GM12878 (cell line): ENCODE data around the gene CHRNG. TPM values are rescaled to one million over a fixed set of nuclear protein-coding genes. Genes with fewer than 3 reads are reported as not detected.

Experiments
- ATAC-seq: fragments of 200-7000 bp; cut with Tn5 transposase; 3 replicates; pipeline ENCODE4 v1.9.1; 2020; ENCODE audit warnings: mild to moderate bottlenecking, moderate library complexity
- BruUV-seq: library from RNA; stranded (reverse); fragments of 400-500 nt; replicated peaks from 2 replicates; lab custom pipeline; 2021; lab: Mats Ljungman, UMichigan
- CTCF ChIA-PET: fragments of 300-600 bp; sonication (Branson Sonifier 250); formaldehyde crosslinking; extraction: SDS; loops from one replicate; lab custom pipeline; 2021; ENCODE audit warnings: inconsistent platforms; lab: Yijun Ruan, JAX
- POLR2A ChIA-PET: fragments of 350-600 bp; formaldehyde crosslinking; extraction: SDS; loops from one replicate; lab custom pipeline; 2021; ENCODE audit warnings: inconsistent platforms; lab: Charles Lee
- RAD21 ChIA-PET: fragments of 300-600 bp; sonication (Branson Sonifier 250); formaldehyde crosslinking; loops from one replicate; lab custom pipeline; 2023; ENCODE audit warnings: antibody characterized with exemption; ENCODE audit not compliant: unreplicated experiment; lab: Charles Lee
- SMC1A ChIA-PET: fragments of 300-600 bp; sonication (Branson Sonifier 250); formaldehyde crosslinking; loops from one replicate; lab custom pipeline; 2023; ENCODE audit not compliant: unreplicated experiment, uncharacterized antibody; lab: Charles Lee
- DNase-seq: peaks from one replicate; pipeline ENCODE4 v3.0.0-alpha.2; 2011; ENCODE audit warnings: low read depth, low spot score
- FAIRE-seq: peaks from 3 replicates; lab custom pipeline; 2011; peaks lifted over from hg19 to GRCh38; lab: Jason Lieb, UNC
- H2AFZ ChIP-seq: 2 replicates; pipeline ENCODE4 v1.6.0; 2011; ENCODE audit warnings: low read depth, low read length, control low read depth; ENCODE audit not compliant: control insufficient read depth
- H3K27ac ChIP-seq: 2 replicates; pipeline ENCODE4 v1.5.1; 2011; ENCODE audit warnings: control low read depth; ENCODE audit not compliant: control insufficient read depth, insufficient read depth
- H3K27me3 ChIP-seq, 2 experiments: replicated peaks in 1 of 2; 2 replicates each; pipeline versions ENCODE4 v1.6.0 to v1.6.1; 2011; ENCODE audit warnings: low read length in 1 of 2; ENCODE audit not compliant: control insufficient read depth in 2 of 2, insufficient read depth in 2 of 2
- H3K36me3 ChIP-seq, 2 experiments: 2 replicates each; pipeline ENCODE4 v1.5.1; 2011; ENCODE audit warnings: low read length in 1 of 2; ENCODE audit not compliant: control insufficient read depth in 2 of 2, insufficient read depth in 2 of 2
- H3K4me1 ChIP-seq: 2 replicates; pipeline ENCODE4 v1.6.1; 2011; ENCODE audit warnings: mild to moderate bottlenecking, low read length, moderate library complexity, mixed read lengths; ENCODE audit not compliant: control insufficient read depth, insufficient read depth
- H3K4me2 ChIP-seq: 2 replicates; pipeline ENCODE4 v1.6.0; 2011; ENCODE audit warnings: control low read depth; ENCODE audit not compliant: control insufficient read depth, insufficient read depth
- H3K4me3 ChIP-seq: fragments of 200-600 bp; sonication (generic); 2 replicates; pipeline ENCODE4 v1.5.1; 2016
- H3K79me2 ChIP-seq: 2 replicates; pipeline ENCODE4 v1.6.0; 2011; ENCODE audit warnings: low read length; ENCODE audit not compliant: control insufficient read depth, insufficient read depth
- H3K9ac ChIP-seq: 2 replicates; pipeline ENCODE4 v1.8.0; 2011; ENCODE audit warnings: low read length, control low read depth, mixed read lengths; ENCODE audit not compliant: control insufficient read depth, insufficient read depth
- H3K9me3 ChIP-seq: replicated peaks from 3 replicates; pipeline ENCODE4 v1.5.1; 2011; ENCODE audit warnings: mild to moderate bottlenecking, low read length; ENCODE audit not compliant: control insufficient read depth, insufficient read depth
- H4K20me1 ChIP-seq: 2 replicates; pipeline ENCODE4 v1.6.0; 2011; ENCODE audit not compliant: control insufficient read depth, insufficient read depth
- BACH1 ChIP-seq: fragments of 450-650 bp; IDR thresholded peaks from 2 replicates; pipeline ENCODE4 v1.6.1; 2017; ENCODE audit warnings: mild to moderate bottlenecking, borderline replicate concordance
- BHLHE40 ChIP-seq, 2 experiments: fragments of 450-650 bp in 1 of 2; IDR thresholded peaks; 2 replicates each; pipeline ENCODE4 v1.6.1; 2011 to 2017; ENCODE audit warnings: low read depth in 2 of 2, borderline replicate concordance in 1 of 2, improper control_type of control experiment in 1 of 2, low read length in 1 of 2, mild to moderate bottlenecking in 1 of 2
- EP300 ChIP-seq, 2 experiments: fragments of 150-350 bp in 1 of 2; IDR thresholded peaks; 2 replicates each; pipeline ENCODE4 v1.6.1; 2011 to 2012; ENCODE audit warnings: low read depth in 2 of 2, low read length in 2 of 2, borderline replicate concordance in 1 of 2, improper control_type of control experiment in 1 of 2, inconsistent platforms in 1 of 2; ENCODE audit not compliant: control insufficient read depth in 1 of 2
- FOXK2 ChIP-seq: fragments of 450-650 bp; IDR thresholded peaks from 2 replicates; pipeline ENCODE4 v1.6.1; 2017; ENCODE audit warnings: mild to moderate bottlenecking, moderate library complexity
- JUNB ChIP-seq: IDR thresholded peaks from 2 replicates; pipeline ENCODE4 v1.6.1; 2016; ENCODE audit warnings: antibody characterized with exemption, mild to moderate bottlenecking
- NBN ChIP-seq: fragments of 450-650 bp; IDR thresholded peaks from 2 replicates; pipeline ENCODE4 v1.6.1; 2016
- NR2F1 ChIP-seq: fragments of 450-650 bp; conservative IDR thresholded peaks from 2 replicates; pipeline ENCODE4 v1.6.1; 2017; ENCODE audit warnings: mild to moderate bottlenecking
- RELA ChIP-seq: fragments of 450-650 bp; IDR thresholded peaks from 2 replicates; pipeline ENCODE4 v1.8.0; 2014; ENCODE audit warnings: borderline replicate concordance; ENCODE audit not compliant: partially characterized antibody
- TCF12 ChIP-seq: IDR thresholded peaks from 2 replicates; pipeline ENCODE4 v1.6.1; 2011; ENCODE audit warnings: low read depth, mild to moderate bottlenecking, low read length
- WGBS: methylation state at CpG from one replicate; pipeline ENCODE4 v1.1.6; 2016; ENCODE audit warnings: low lambda C conversion rate; ENCODE audit not compliant: insufficient replicate concordance, insufficient coverage; ENCODE audit errors: missing lambda C conversion rate; 5-methylcytosine and 5-hydroxymethylcytosine counted together
- in situ Hi-C: fragments of 300-500 bp; cut with MboI; formaldehyde crosslinking; loops from 9 replicates; pipeline ENCODE4 v1.14.3; 2018; ENCODE audit warnings: mixed read lengths
- intact Hi-C: fragments of 100-400 bp; cut with micrococcal nuclease; formaldehyde crosslinking; loops from one replicate; pipeline ENCODE4 v1.14.2; 2022; ENCODE audit not compliant: unreplicated experiment
- polyA plus RNA-seq, 11 experiments: library from polyadenylated mRNA; depleted of rRNA in 4 of 11; unstranded in 6 of 11; stranded (reverse) in 5 of 11; fragments of >200 nt; fragmentation: Nextera tagmentation in 4 of 11; fragmentation: Illumina TruSeq in 1 of 11; extraction: Ambion mirVana in 4 of 11; extraction: Trizol in 1 of 11; gene quantifications; 1 replicate in 1 of 11; 2 replicates in 10 of 11; pipeline versions ENCODE4 v1.2.1 to v1.2.3, GENCODE V29; 2011 to 2016; ENCODE audit warnings: inconsistent platforms in 2 of 11, missing spikeins in 2 of 11, low read depth in 1 of 11
- total RNA-seq, 4 experiments: library from RNA; depleted of rRNA in 3 of 4; stranded (reverse); fragments of >200 nt in 3 of 4; fragmentation: Illumina TruSeq in 1 of 4; extraction: Trizol in 1 of 4; gene quantifications; 2 replicates each; pipeline versions ENCODE4 v1.2.1 to v1.2.3, GENCODE V29; 2013 to 2021
- TF ChIP-seq, protein P1 (sequence below): IDR thresholded peaks from 2 replicates; pipeline ENCODE4 v1.6.1; 2011; ENCODE audit warnings: mild to moderate bottlenecking, low read depth, low read length, moderate library complexity; ENCODE audit not compliant: insufficient replicate concordance
- TF ChIP-seq, protein P2 (sequence below): fragments of 450-650 bp; formaldehyde crosslinking; IDR thresholded peaks from 2 replicates; pipeline ENCODE4 v1.4.0; 2020; ENCODE audit warnings: mild to moderate bottlenecking, moderate library complexity
- TF ChIP-seq, protein P3 (sequence below): fragments of 450-650 bp; IDR thresholded peaks from 2 replicates; pipeline ENCODE4 v1.6.1; 2017; ENCODE audit warnings: mild to moderate bottlenecking, moderate library complexity

Gene CHRNG
- total and polyA plus RNA-seq, 10 of the 15 experiments (the other 5 are each of a cell fraction or from before 2014, with no cell fraction given), result 0.17 TPM; not detected in 9

DNA sequence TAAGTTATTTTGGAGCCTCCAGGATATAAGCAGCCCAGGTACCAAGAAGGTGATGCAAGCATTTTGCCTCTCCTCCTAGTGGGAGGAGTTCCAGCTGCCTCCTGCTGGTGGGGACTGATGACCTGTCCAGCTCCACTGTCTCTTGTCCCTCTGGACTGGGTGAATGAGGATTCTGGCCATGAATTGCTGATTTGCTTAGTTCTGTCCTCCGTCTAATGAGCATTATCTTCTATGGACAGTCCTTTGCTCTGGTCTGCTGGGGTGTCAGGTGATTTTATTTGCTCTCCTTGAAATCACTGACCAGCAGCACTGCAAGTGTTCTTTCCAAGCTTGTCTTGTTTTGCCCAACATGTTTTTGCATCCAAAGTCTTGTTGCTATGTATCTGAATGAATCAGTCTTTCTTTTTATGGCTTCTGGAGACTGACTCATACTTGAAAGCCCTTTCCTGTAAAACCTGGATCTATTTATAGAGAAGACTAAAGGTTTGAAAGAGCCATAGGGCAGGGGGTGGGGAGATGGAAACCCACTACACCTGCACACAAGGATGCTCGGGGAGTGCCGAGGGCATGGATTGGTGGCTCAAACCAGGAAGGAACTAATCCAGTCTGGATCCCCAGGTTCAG is 53.4 kb downstream of the CHRNG start:
- H3K9ac ChIP-seq, result no peak overlapping the region
- H4K20me1 ChIP-seq, result no peaks in the 10 kb centered on the region
- no peak overlapping the region for H3K4me2 ChIP-seq
- no peaks in the 10 kb centered on the region for H3K79me2 ChIP-seq
- no peak overlapping the region for H3K27ac ChIP-seq
- POLR2A ChIA-PET, result no interaction called here
- in situ Hi-C loops (no loop called here), intact Hi-C loops (no loop called here)
- CTCF ChIA-PET, result interaction anchor here (1.8 kb wide), 1 partner anchor 12 kb away, joined by 8 read pairs; no protein-coding TSS in a partner anchor
- no peak overlapping the region for H3K4me3 ChIP-seq
- ATAC-seq (no peak), DNase-seq (no peak), FAIRE-seq (no peak)
- RAD21 ChIA-PET, result no interaction called here
- H3K4me1 ChIP-seq, result no peaks in the 10 kb centered on the region
- no peaks in the 10 kb centered on the region for H3K9me3 ChIP-seq
- BruUV-seq, result no TSS peak
- H3K27me3 ChIP-seq, result no peaks in the 10 kb centered on the region
- H3K36me3 ChIP-seq, result no peaks in the 10 kb centered on the region
- no peak overlapping the region for H2AFZ ChIP-seq
- WGBS, result 79% methylated on average over 3 of the region's 3 CpGs
- TF ChIP-seq NBN (no peak), FOXK2 (no peak), TCF12 (no peak), EP300 (IDR thresholded peaks at IDR 0.05; ENCODE audit: borderline replicate concordance in 1 of 2, control insufficient read depth in 1 of 2, low read depth in 2 of 2, low read length in 2 of 2) (no peak), RELA (no peak), JUNB (no peak), BHLHE40 (IDR thresholded peaks at IDR 0.05; ENCODE audit: borderline replicate concordance in 1 of 2, low read depth in 2 of 2, low read length in 1 of 2) (no peak), BACH1 (no peak), NR2F1 (no peak)
- TF ChIP-seq, protein P1, sequence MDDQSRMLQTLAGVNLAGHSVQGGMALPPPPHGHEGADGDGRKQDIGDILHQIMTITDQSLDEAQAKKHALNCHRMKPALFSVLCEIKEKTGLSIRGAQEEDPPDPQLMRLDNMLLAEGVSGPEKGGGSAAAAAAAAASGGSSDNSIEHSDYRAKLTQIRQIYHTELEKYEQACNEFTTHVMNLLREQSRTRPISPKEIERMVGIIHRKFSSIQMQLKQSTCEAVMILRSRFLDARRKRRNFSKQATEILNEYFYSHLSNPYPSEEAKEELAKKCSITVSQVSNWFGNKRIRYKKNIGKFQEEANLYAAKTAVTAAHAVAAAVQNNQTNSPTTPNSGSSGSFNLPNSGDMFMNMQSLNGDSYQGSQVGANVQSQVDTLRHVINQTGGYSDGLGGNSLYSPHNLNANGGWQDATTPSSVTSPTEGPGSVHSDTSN, result no peak
- TF ChIP-seq, protein P2, sequence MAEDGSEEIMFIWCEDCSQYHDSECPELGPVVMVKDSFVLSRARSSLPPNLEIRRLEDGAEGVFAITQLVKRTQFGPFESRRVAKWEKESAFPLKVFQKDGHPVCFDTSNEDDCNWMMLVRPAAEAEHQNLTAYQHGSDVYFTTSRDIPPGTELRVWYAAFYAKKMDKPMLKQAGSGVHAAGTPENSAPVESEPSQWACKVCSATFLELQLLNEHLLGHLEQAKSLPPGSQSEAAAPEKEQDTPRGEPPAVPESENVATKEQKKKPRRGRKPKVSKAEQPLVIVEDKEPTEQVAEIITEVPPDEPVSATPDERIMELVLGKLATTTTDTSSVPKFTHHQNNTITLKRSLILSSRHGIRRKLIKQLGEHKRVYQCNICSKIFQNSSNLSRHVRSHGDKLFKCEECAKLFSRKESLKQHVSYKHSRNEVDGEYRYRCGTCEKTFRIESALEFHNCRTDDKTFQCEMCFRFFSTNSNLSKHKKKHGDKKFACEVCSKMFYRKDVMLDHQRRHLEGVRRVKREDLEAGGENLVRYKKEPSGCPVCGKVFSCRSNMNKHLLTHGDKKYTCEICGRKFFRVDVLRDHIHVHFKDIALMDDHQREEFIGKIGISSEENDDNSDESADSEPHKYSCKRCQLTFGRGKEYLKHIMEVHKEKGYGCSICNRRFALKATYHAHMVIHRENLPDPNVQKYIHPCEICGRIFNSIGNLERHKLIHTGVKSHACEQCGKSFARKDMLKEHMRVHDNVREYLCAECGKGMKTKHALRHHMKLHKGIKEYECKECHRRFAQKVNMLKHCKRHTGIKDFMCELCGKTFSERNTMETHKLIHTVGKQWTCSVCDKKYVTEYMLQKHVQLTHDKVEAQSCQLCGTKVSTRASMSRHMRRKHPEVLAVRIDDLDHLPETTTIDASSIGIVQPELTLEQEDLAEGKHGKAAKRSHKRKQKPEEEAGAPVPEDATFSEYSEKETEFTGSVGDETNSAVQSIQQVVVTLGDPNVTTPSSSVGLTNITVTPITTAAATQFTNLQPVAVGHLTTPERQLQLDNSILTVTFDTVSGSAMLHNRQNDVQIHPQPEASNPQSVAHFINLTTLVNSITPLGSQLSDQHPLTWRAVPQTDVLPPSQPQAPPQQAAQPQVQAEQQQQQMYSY (CRISPR knock-in tag), result no peak
- TF ChIP-seq, protein P3, sequence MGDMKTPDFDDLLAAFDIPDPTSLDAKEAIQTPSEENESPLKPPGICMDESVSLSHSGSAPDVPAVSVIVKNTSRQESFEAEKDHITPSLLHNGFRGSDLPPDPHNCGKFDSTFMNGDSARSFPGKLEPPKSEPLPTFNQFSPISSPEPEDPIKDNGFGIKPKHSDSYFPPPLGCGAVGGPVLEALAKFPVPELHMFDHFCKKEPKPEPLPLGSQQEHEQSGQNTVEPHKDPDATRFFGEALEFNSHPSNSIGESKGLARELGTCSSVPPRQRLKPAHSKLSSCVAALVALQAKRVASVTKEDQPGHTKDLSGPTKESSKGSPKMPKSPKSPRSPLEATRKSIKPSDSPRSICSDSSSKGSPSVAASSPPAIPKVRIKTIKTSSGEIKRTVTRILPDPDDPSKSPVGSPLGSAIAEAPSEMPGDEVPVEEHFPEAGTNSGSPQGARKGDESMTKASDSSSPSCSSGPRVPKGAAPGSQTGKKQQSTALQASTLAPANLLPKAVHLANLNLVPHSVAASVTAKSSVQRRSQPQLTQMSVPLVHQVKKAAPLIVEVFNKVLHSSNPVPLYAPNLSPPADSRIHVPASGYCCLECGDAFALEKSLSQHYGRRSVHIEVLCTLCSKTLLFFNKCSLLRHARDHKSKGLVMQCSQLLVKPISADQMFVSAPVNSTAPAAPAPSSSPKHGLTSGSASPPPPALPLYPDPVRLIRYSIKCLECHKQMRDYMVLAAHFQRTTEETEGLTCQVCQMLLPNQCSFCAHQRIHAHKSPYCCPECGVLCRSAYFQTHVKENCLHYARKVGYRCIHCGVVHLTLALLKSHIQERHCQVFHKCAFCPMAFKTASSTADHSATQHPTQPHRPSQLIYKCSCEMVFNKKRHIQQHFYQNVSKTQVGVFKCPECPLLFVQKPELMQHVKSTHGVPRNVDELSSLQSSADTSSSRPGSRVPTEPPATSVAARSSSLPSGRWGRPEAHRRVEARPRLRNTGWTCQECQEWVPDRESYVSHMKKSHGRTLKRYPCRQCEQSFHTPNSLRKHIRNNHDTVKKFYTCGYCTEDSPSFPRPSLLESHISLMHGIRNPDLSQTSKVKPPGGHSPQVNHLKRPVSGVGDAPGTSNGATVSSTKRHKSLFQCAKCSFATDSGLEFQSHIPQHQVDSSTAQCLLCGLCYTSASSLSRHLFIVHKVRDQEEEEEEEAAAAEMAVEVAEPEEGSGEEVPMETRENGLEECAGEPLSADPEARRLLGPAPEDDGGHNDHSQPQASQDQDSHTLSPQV, result no peak
- SMC1A ChIA-PET, result no interaction called here
